ENCODE results near the gene ADGB. TPM values are rescaled to one million over a fixed set of nuclear protein-coding genes. Genes with fewer than 3 reads are reported as not detected.
"Not testable (repeated sequence)": the region's sequence is repeated elsewhere in the genome, so short reads cannot be mapped to it uniquely, and the experiment has no call there.

ADGB gene
- total RNA-seq, 6 experiments from 2014 or later, result 0.06 TPM; not detected in 5

GRCh38 chr6:146813554-146813953 lies 214.8 kb downstream of the ADGB start:
- intact Hi-C loops (cut with DNase I), result no loop called here
- Histone ChIP-seq H3K4me3 (no peak overlapping the region), H3K27me3 (no peaks in the 10 kb centered on the region), H3K27ac (no peak overlapping the region), H3K36me3 (no peaks in the 10 kb centered on the region), H3K4me1 (no peaks in the 10 kb centered on the region), H3K9me3 (no peaks in the 10 kb centered on the region)
- TF ChIP-seq, protein P1, sequence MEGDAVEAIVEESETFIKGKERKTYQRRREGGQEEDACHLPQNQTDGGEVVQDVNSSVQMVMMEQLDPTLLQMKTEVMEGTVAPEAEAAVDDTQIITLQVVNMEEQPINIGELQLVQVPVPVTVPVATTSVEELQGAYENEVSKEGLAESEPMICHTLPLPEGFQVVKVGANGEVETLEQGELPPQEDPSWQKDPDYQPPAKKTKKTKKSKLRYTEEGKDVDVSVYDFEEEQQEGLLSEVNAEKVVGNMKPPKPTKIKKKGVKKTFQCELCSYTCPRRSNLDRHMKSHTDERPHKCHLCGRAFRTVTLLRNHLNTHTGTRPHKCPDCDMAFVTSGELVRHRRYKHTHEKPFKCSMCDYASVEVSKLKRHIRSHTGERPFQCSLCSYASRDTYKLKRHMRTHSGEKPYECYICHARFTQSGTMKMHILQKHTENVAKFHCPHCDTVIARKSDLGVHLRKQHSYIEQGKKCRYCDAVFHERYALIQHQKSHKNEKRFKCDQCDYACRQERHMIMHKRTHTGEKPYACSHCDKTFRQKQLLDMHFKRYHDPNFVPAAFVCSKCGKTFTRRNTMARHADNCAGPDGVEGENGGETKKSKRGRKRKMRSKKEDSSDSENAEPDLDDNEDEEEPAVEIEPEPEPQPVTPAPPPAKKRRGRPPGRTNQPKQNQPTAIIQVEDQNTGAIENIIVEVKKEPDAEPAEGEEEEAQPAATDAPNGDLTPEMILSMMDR (IDR thresholded peaks at IDR 0.05), result no peak
- TF ChIP-seq POLR2A (IDR thresholded peaks at IDR 0.05), result no peak
- ATAC-seq, result no peak
- 33% methylated on average over 3 of the region's 3 CpGs for WGBS (ENCODE audit: insufficient coverage, low coverage, low lambda C conversion rate, missing lambda C conversion rate)
- DNase-seq, result no peak

DNA sequence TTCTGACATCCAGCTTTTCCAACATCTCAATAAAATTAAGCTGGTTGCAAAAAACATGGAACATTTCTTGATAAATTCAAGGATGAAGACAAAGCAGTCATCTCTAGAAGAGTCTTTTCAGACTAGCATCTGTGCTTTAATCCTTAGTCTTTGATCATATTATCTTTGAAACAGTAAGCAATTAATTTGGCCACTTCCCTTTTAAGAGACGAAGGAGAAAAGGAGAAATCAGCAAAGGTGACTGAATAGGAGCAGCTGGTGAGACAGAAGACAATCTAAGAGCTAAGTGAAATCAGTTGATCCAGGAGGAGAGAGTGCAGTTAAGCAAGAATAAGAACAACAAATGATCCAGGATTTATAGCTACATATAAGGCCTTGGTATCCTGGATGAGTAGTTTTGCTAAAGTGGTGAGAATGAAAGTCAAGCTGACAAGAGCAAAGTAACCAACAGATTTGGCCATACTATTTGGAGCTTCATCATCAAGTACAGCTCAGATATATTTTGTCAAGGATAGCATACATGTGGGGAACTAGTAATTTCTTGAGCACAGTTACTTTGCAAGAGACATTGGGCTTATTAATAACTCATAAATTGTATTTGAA lies 215.5 kb downstream of the ADGB start:
- no peak overlapping the region for H3K27ac ChIP-seq
- no peaks in the 10 kb centered on the region for H3K4me1 ChIP-seq
- no peak for DNase-seq
- no peaks in the 10 kb centered on the region for H3K9me3 ChIP-seq
- no peaks in the 10 kb centered on the region for H3K36me3 ChIP-seq
- 28% methylated on average over 1 of the region's 1 CpG for WGBS (ENCODE audit: insufficient coverage, low coverage, low lambda C conversion rate, missing lambda C conversion rate)
- TF ChIP-seq, protein P1 (IDR thresholded peaks at IDR 0.05), result no peak
- no peak for TF ChIP-seq POLR2A (IDR thresholded peaks at IDR 0.05)
- intact Hi-C loops (cut with DNase I), result no loop called here
- ATAC-seq, result no peak
- H3K27me3 ChIP-seq, result no peaks in the 10 kb centered on the region
- no peak overlapping the region for H3K4me3 ChIP-seq

GRCh38 chr6:146815511-146816462 lies 217.0 kb downstream of the ADGB start:
- WGBS (ENCODE audit: insufficient coverage, low coverage, low lambda C conversion rate, missing lambda C conversion rate), result 64% methylated on average over 9 of the region's 18 CpGs
- DNase-seq; H3K27me3 ChIP-seq; H3K9me3 ChIP-seq; H3K27ac ChIP-seq; intact Hi-C loops (cut with DNase I); ATAC-seq; H3K36me3 ChIP-seq; H3K4me3 ChIP-seq; H3K4me1 ChIP-seq: not testable (repeated sequence)

DNA sequence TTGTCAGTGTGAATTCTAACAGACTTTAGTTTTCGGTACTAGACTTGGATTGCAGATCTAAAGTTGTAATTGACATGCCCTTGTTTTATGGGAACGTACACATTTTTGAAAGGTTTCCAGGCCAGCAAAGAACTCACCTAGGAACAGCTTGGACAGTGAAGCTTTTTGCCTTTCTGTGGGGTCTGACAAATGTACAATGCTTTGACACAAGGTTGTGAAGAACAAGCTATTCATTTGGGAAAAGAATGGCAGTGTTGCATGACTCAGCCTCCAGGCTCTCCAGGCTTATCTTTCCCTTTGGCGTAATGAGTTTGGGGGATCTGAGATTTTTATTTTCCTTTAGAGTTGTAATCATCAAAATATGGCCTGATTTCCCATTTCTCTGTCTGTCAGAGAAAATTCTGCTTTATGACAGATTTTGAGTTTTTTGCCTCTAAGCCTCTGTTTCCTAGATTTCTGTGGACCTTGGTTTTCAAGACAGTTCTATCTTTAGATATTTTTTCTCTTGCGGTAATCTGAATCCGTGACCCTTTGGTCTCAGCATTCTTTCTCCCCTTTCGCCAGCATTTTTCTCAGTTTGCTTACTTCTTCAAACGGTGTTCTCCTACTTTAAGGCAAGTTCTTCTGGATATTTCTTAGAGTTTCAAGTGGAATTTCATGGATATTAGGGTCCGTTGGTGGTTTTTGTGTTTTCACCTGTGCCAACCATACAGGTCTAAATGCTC lies 221.0 kb downstream of the ADGB start:
- Histone ChIP-seq H3K9me3 (no peaks in the 10 kb centered on the region), H3K27me3 (no peaks in the 10 kb centered on the region), H3K4me3 (no peak overlapping the region), H3K4me1 (no peaks in the 10 kb centered on the region), H3K27ac (no peak overlapping the region), H3K36me3 (no peaks in the 10 kb centered on the region)
- intact Hi-C loops (cut with DNase I), result no loop called here
- TF ChIP-seq POLR2A (IDR thresholded peaks at IDR 0.05), result no peak
- TF ChIP-seq, protein P1 (IDR thresholded peaks at IDR 0.05), result no peak
- DNase-seq (no peak), ATAC-seq (no peak)
- WGBS (ENCODE audit: insufficient coverage, low coverage, low lambda C conversion rate, missing lambda C conversion rate), result 62% methylated on average over 8 of the region's 8 CpGs

All from right lobe of liver (tissue), 6 donors.